ENCODE measurements around the gene CCDC102A. TPM values are rescaled to one million over a fixed set of nuclear protein-coding genes. Genes with fewer than 3 reads are reported as not detected.

Gene CCDC102A
- total RNA-seq, 1 experiment from 2014 or later: 4.1 TPM

GRCh38 chr16:57464523-57464922 is 71.8 kb downstream of the CCDC102A start:
- H3K4me3 Mint-ChIP-seq (ENCODE audit: unreplicated experiment): no peak overlapping the region
- POLR2A ChIA-PET: interaction anchor here (1.7 to 6.5 kb wide), 2 partner anchors 8 to 16 kb away, joined by 4 to 73 read pairs; partner anchors contain the start of genes CIAPIN1 and COQ9
- H3K27ac Mint-ChIP-seq (ENCODE audit: low read depth, unreplicated experiment): no peak overlapping the region

GRCh38 chr16:57462978-57463362 is 73.4 kb downstream of the CCDC102A start:
- no peaks in the 10 kb centered on the region for H3K9me3 Mint-ChIP-seq (ENCODE audit: unreplicated experiment)
- no peak for TF ChIP-seq CTCF (IDR thresholded peaks at IDR 0.05; ENCODE audit: unreplicated experiment)
- ChIA-PET CTCF (interaction anchor here (0.5 to 2.5 kb wide), 18 partner anchors 9 to 1012 kb away, joined by 3 to 23 read pairs (median 5); partner anchors contain the start of genes ARL2BP, CIAPIN1, COQ9 and NUDT21), POLR2A (interaction anchor here (0.7 to 6.5 kb wide), 9 partner anchors 8 to 164 kb away, joined by 3 to 73 read pairs (median 4); partner anchors contain the start of genes CIAPIN1, COQ9 and DOK4)
- BruUV-seq (replicated peaks): no TSS peak
- no peaks in the 10 kb centered on the region for H3K27me3 Mint-ChIP-seq (ENCODE audit: insufficient read depth, unreplicated experiment)
- intact Hi-C loops (cut with micrococcal nuclease): loop anchor here (2.0 kb wide), 1 partner anchor 44 kb away; no protein-coding TSS in a partner anchor
- peaks cover 48% of the 10 kb centered on the region for H3K36me3 Mint-ChIP-seq (ENCODE audit: insufficient read depth, unreplicated experiment)
- H3K4me3 Mint-ChIP-seq (ENCODE audit: unreplicated experiment): peak overlapping the region; percentile 76
- H3K27ac Mint-ChIP-seq (ENCODE audit: low read depth, unreplicated experiment): peak overlapping the region; percentile 93
- peaks cover 7% of the 10 kb centered on the region for H3K4me1 Mint-ChIP-seq (ENCODE audit: insufficient read depth, unreplicated experiment)
- DNase-seq (ENCODE audit: unreplicated experiment): no peak

More at GRCh38 chr16:57464523-57464922, 71.8 kb downstream of the CCDC102A start:
- CTCF ChIA-PET: interaction anchor here (0.7 to 2.3 kb wide), 5 partner anchors 10 to 664 kb away, joined by 3 to 7 read pairs (median 3); partner anchors contain the start of gene CFAP20
- peaks cover 58% of the 10 kb centered on the region for H3K36me3 Mint-ChIP-seq (ENCODE audit: insufficient read depth, unreplicated experiment)
- TF ChIP-seq CTCF (IDR thresholded peaks at IDR 0.05; ENCODE audit: unreplicated experiment): no peak
- no peak for DNase-seq (ENCODE audit: unreplicated experiment)
- H3K27me3 Mint-ChIP-seq (ENCODE audit: insufficient read depth, unreplicated experiment): no peaks in the 10 kb centered on the region
- H3K9me3 Mint-ChIP-seq (ENCODE audit: unreplicated experiment): no peaks in the 10 kb centered on the region
- peaks cover 7% of the 10 kb centered on the region for H3K4me1 Mint-ChIP-seq (ENCODE audit: insufficient read depth, unreplicated experiment)
- no TSS peak for BruUV-seq (replicated peaks)
- intact Hi-C loops (cut with micrococcal nuclease): no loop called here

- TF ChIP-seq CTCF (IDR thresholded peaks at IDR 0.05; ENCODE audit: unreplicated experiment): peak; percentile 98
- ChIA-PET CTCF (interaction anchor here (0.5 to 2.5 kb wide), 20 partner anchors 9 to 727 kb away, joined by 3 to 23 read pairs (median 4); partner anchors contain the start of genes ARL2BP, CIAPIN1 and COQ9), POLR2A (interaction anchor here (0.7 to 6.5 kb wide), 11 partner anchors 8 to 217 kb away, joined by 3 to 73 read pairs (median 4); partner anchors contain the start of genes ARL2BP, CIAPIN1 and COQ9)
- no TSS peak for BruUV-seq (replicated peaks)
- Mint-ChIP-seq H3K27me3 (ENCODE audit: insufficient read depth, unreplicated experiment) (no peaks in the 10 kb centered on the region), H3K4me3 (ENCODE audit: unreplicated experiment) (peak within 1 kb of the TSS; percentile 76), H3K27ac (ENCODE audit: low read depth, unreplicated experiment) (peak within 1 kb of the TSS; percentile 93), H3K36me3 (ENCODE audit: insufficient read depth, unreplicated experiment) (peaks cover 48% of the 10 kb centered on the region), H3K4me1 (ENCODE audit: insufficient read depth, unreplicated experiment) (peaks cover 7% of the 10 kb centered on the region), H3K9me3 (ENCODE audit: unreplicated experiment) (no peaks in the 10 kb centered on the region)
- peak; percentile 81 for DNase-seq (ENCODE audit: unreplicated experiment)
- intact Hi-C loops (cut with micrococcal nuclease): loop anchor here (2.0 kb wide), 1 partner anchor 44 kb away; no protein-coding TSS in a partner anchor
These were observed 74.0 kb downstream of the CCDC102A start, which contains the start of gene POLR2C for GRCh38 chr16:57462209-57462977. POLR2C (plus strand) TSS chr16:57462679; CDS start chr16:57462725, 46 bp downstream.

Other genes starting within 250 kb of the CCDC102A start
- not detected in 2 replicates for gene CCL22, start 177.8 kb downstream of the CCDC102A start, total RNA-seq (2022)
- gene CX3CL1, start 164.1 kb downstream of the CCDC102A start, total RNA-seq (2022): not detected in 2 replicates
- not detected in 2 replicates for gene CCL17, start 131.8 kb downstream of the CCDC102A start, total RNA-seq (2022)
- gene CIAPIN1, start 89.2 kb downstream of the CCDC102A start, total RNA-seq (2022): 99.9 and 105 TPM in 2 replicates
- 72.5 and 80.8 TPM in 2 replicates for gene COQ9, start 89.1 kb downstream of the CCDC102A start, total RNA-seq (2022)
- gene POLR2C, start 73.9 kb downstream of the CCDC102A start, total RNA-seq (2022): 43.3 and 44.8 TPM in 2 replicates
- gene DOK4, start 50.1 kb downstream of the CCDC102A start, total RNA-seq (2022): 6.4 and 7.5 TPM in 2 replicates
- gene ADGRG5, start 6.1 kb upstream of the CCDC102A start, total RNA-seq (2022): not detected in 2 replicates
- 10.1 and 10.2 TPM in 2 replicates for gene ADGRG1, start 92.1 kb upstream of the CCDC102A start, total RNA-seq (2022)
- gene ADGRG3, start 131.7 kb upstream of the CCDC102A start, total RNA-seq (2022): not detected in 2 replicates
- not detected in 2 replicates for gene DRC7, start 158.2 kb upstream of the CCDC102A start, total RNA-seq (2022)
- gene KATNB1, start 199.2 kb upstream of the CCDC102A start, total RNA-seq (2022): 22.7 and 30.6 TPM in 2 replicates